GM12878 (cell line): Measurements from ENCODE around the gene SPAG16. TPM values are rescaled to one million over a fixed set of nuclear protein-coding genes. Genes with fewer than 3 reads are reported as not detected.

Experiments used
- ATAC-seq: fragments of 200-7000 bp; cut with Tn5 transposase; 3 replicates; pipeline ENCODE4 v1.9.1; 2020; ENCODE audit warnings: mild to moderate bottlenecking, moderate library complexity
- BruUV-seq: library from RNA; stranded (reverse); fragments of 400-500 nt; replicated peaks from 2 replicates; lab custom pipeline; 2021; lab: Mats Ljungman, UMichigan
- CTCF ChIA-PET: fragments of 300-600 bp; sonication (Branson Sonifier 250); formaldehyde crosslinking; extraction: SDS; loops from one replicate; lab custom pipeline; 2021; ENCODE audit warnings: inconsistent platforms; lab: Yijun Ruan, JAX
- POLR2A ChIA-PET: fragments of 350-600 bp; formaldehyde crosslinking; extraction: SDS; loops from one replicate; lab custom pipeline; 2021; ENCODE audit warnings: inconsistent platforms; lab: Charles Lee
- RAD21 ChIA-PET: fragments of 300-600 bp; sonication (Branson Sonifier 250); formaldehyde crosslinking; loops from one replicate; lab custom pipeline; 2023; ENCODE audit warnings: antibody characterized with exemption; ENCODE audit not compliant: unreplicated experiment; lab: Charles Lee
- SMC1A ChIA-PET: fragments of 300-600 bp; sonication (Branson Sonifier 250); formaldehyde crosslinking; loops from one replicate; lab custom pipeline; 2023; ENCODE audit not compliant: unreplicated experiment, uncharacterized antibody; lab: Charles Lee
- DNase-seq: peaks from one replicate; pipeline ENCODE4 v3.0.0-alpha.2; 2011; ENCODE audit warnings: low read depth, low spot score
- FAIRE-seq: peaks from 3 replicates; lab custom pipeline; 2011; peaks lifted over from hg19 to GRCh38; lab: Jason Lieb, UNC
- H2AFZ ChIP-seq: 2 replicates; pipeline ENCODE4 v1.6.0; 2011; ENCODE audit warnings: low read depth, low read length, control low read depth; ENCODE audit not compliant: control insufficient read depth
- H3K27ac ChIP-seq: 2 replicates; pipeline ENCODE4 v1.5.1; 2011; ENCODE audit warnings: control low read depth; ENCODE audit not compliant: control insufficient read depth, insufficient read depth
- H3K27me3 ChIP-seq, 2 experiments: replicated peaks in 1 of 2; 2 replicates each; pipeline versions ENCODE4 v1.6.0 to v1.6.1; 2011; ENCODE audit warnings: low read length in 1 of 2; ENCODE audit not compliant: control insufficient read depth in 2 of 2, insufficient read depth in 2 of 2
- H3K36me3 ChIP-seq, 2 experiments: 2 replicates each; pipeline ENCODE4 v1.5.1; 2011; ENCODE audit warnings: low read length in 1 of 2; ENCODE audit not compliant: control insufficient read depth in 2 of 2, insufficient read depth in 2 of 2
- H3K4me1 ChIP-seq: 2 replicates; pipeline ENCODE4 v1.6.1; 2011; ENCODE audit warnings: mild to moderate bottlenecking, low read length, moderate library complexity, mixed read lengths; ENCODE audit not compliant: control insufficient read depth, insufficient read depth
- H3K4me2 ChIP-seq: 2 replicates; pipeline ENCODE4 v1.6.0; 2011; ENCODE audit warnings: control low read depth; ENCODE audit not compliant: control insufficient read depth, insufficient read depth
- H3K4me3 ChIP-seq: fragments of 200-600 bp; sonication (generic); 2 replicates; pipeline ENCODE4 v1.5.1; 2016
- H3K79me2 ChIP-seq: 2 replicates; pipeline ENCODE4 v1.6.0; 2011; ENCODE audit warnings: low read length; ENCODE audit not compliant: control insufficient read depth, insufficient read depth
- H3K9ac ChIP-seq: 2 replicates; pipeline ENCODE4 v1.8.0; 2011; ENCODE audit warnings: low read length, control low read depth, mixed read lengths; ENCODE audit not compliant: control insufficient read depth, insufficient read depth
- H3K9me3 ChIP-seq: replicated peaks from 3 replicates; pipeline ENCODE4 v1.5.1; 2011; ENCODE audit warnings: mild to moderate bottlenecking, low read length; ENCODE audit not compliant: control insufficient read depth, insufficient read depth
- H4K20me1 ChIP-seq: 2 replicates; pipeline ENCODE4 v1.6.0; 2011; ENCODE audit not compliant: control insufficient read depth, insufficient read depth
- ASH2L ChIP-seq: fragments of 300-600, 200-600 bp; sonication (generic); IDR thresholded peaks from 2 replicates; pipeline ENCODE4 v1.6.1; 2017; ENCODE audit warnings: low read depth, mild to moderate bottlenecking, borderline replicate concordance
- CEBPB ChIP-seq, 2 experiments: fragments of 150-350 bp in 1 of 2; IDR thresholded peaks; 2 replicates each; pipeline ENCODE4 v1.6.1; 2012 to 2014; ENCODE audit warnings: low read depth in 2 of 2, low read length in 2 of 2, borderline replicate concordance in 1 of 2, inconsistent platforms in 1 of 2
- CHD4 ChIP-seq: fragments of 200-600 bp; sonication (generic); IDR thresholded peaks from 2 replicates; pipeline ENCODE4 v1.6.1; 2016; ENCODE audit warnings: mild to moderate bottlenecking
- HCFC1 ChIP-seq: fragments of 150-350 bp; IDR thresholded peaks from 2 replicates; pipeline ENCODE4 v1.6.1; 2014; ENCODE audit warnings: low read length
- POU2F2 ChIP-seq: IDR thresholded peaks from 3 replicates; pipeline ENCODE4 v1.6.1; 2011; ENCODE audit warnings: low read depth, mild to moderate bottlenecking, low read length, borderline replicate concordance
- RELA ChIP-seq: fragments of 450-650 bp; IDR thresholded peaks from 2 replicates; pipeline ENCODE4 v1.8.0; 2014; ENCODE audit warnings: borderline replicate concordance; ENCODE audit not compliant: partially characterized antibody
- SREBF1 ChIP-seq: IDR thresholded peaks from 2 replicates; pipeline ENCODE4 v1.6.1; 2012; ENCODE audit warnings: mild to moderate bottlenecking, low read length
- SRF ChIP-seq, 2 experiments: IDR thresholded peaks; 2 replicates each; pipeline ENCODE4 v1.6.1; 2011; ENCODE audit warnings: low read depth in 2 of 2, low read length in 2 of 2, mild to moderate bottlenecking in 1 of 2, moderate library complexity in 1 of 2
- TBL1XR1 ChIP-seq: IDR thresholded peaks from 2 replicates; pipeline ENCODE4 v1.6.1; 2012; ENCODE audit warnings: low read depth, low read length, improper control_type of control experiment
- in situ Hi-C: fragments of 300-500 bp; cut with MboI; formaldehyde crosslinking; loops from 9 replicates; pipeline ENCODE4 v1.14.3; 2018; ENCODE audit warnings: mixed read lengths
- intact Hi-C: fragments of 100-400 bp; cut with micrococcal nuclease; formaldehyde crosslinking; loops from one replicate; pipeline ENCODE4 v1.14.2; 2022; ENCODE audit not compliant: unreplicated experiment
- polyA plus RNA-seq, 11 experiments: library from polyadenylated mRNA; depleted of rRNA in 4 of 11; unstranded in 6 of 11; stranded (reverse) in 5 of 11; fragments of >200 nt; fragmentation: Nextera tagmentation in 4 of 11; fragmentation: Illumina TruSeq in 1 of 11; extraction: Ambion mirVana in 4 of 11; extraction: Trizol in 1 of 11; gene quantifications; 1 replicate in 1 of 11; 2 replicates in 10 of 11; pipeline versions ENCODE4 v1.2.1 to v1.2.3, GENCODE V29; 2011 to 2016; ENCODE audit warnings: inconsistent platforms in 2 of 11, missing spikeins in 2 of 11, low read depth in 1 of 11
- total RNA-seq, 4 experiments: library from RNA; depleted of rRNA in 3 of 4; stranded (reverse); fragments of >200 nt in 3 of 4; fragmentation: Illumina TruSeq in 1 of 4; extraction: Trizol in 1 of 4; gene quantifications; 2 replicates each; pipeline versions ENCODE4 v1.2.1 to v1.2.3, GENCODE V29; 2013 to 2021
- TF ChIP-seq, protein P1 (sequence below): IDR thresholded peaks from 2 replicates; pipeline ENCODE4 v1.6.1; 2012; ENCODE audit warnings: low read length, inconsistent platforms
- TF ChIP-seq, protein P2 (sequence below): fragments of 450-650 bp; IDR thresholded peaks from 2 replicates; pipeline ENCODE4 v1.6.1; 2014; ENCODE audit warnings: mild to moderate bottlenecking

The SPAG16 gene
- total and polyA plus RNA-seq, 10 of the 15 experiments (the other 5 are each of a cell fraction or from before 2014, with no cell fraction given), result 6.0 to 25.0 (median 15.2) TPM

DNA sequence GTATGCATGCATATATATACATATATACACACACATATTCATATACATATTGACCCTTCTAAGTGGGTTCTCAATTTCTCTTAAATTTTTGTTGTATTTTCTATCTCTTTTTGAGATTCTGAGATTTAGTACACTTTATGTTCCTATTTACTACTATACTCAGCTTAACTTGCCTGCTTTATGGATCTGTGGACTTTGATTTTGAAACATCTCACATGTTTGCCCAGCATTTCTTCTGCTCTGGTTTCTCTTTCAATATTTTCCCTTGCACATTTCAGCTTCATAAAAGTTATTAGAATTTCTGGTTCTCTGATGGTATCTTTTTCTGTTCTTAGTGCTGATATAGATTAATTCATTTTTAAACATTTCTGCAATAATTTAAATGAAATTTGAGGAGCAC, 380.6 kb downstream of the SPAG16 start:
- no peak overlapping the region for H3K27ac ChIP-seq
- RAD21 ChIA-PET, result no interaction called here
- no peak overlapping the region for H3K4me3 ChIP-seq
- no peak overlapping the region for H3K9ac ChIP-seq
- H3K9me3 ChIP-seq, result peaks cover 2% of the 10 kb centered on the region; the same call in 2 of the 3 replicates
- no peaks in the 10 kb centered on the region for H4K20me1 ChIP-seq
- CTCF ChIA-PET, result interaction anchor here (1.2 to 1.3 kb wide), 2 partner anchors 12 to 30 kb away, joined by 3 read pairs; no protein-coding TSS in a partner anchor
- intact Hi-C loops, result no loop called here
- no peak overlapping the region for H3K4me2 ChIP-seq
- FAIRE-seq, result no peak
- H3K27me3 ChIP-seq, result no peaks in the 10 kb centered on the region
- SMC1A ChIA-PET, result no interaction called here
- POLR2A ChIA-PET, result no interaction called here
- BruUV-seq, result no TSS peak
- ATAC-seq, result no peak
- H3K79me2 ChIP-seq, result no peaks in the 10 kb centered on the region
- no peaks in the 10 kb centered on the region for H3K36me3 ChIP-seq
- no peak for DNase-seq
- no peak overlapping the region for H2AFZ ChIP-seq
- TF ChIP-seq HCFC1 (no peak), SRF (IDR thresholded peaks at IDR 0.05; ENCODE audit: low read depth in 2 of 2, low read length in 2 of 2) (no peak), RELA (no peak), ASH2L (no peak), CEBPB (IDR thresholded peaks at IDR 0.05; ENCODE audit: borderline replicate concordance in 1 of 2, low read depth in 2 of 2, low read length in 2 of 2) (no peak), CHD4 (no peak), SREBF1 (no peak), POU2F2 (no peak), TBL1XR1 (no peak)
- TF ChIP-seq, protein P1, sequence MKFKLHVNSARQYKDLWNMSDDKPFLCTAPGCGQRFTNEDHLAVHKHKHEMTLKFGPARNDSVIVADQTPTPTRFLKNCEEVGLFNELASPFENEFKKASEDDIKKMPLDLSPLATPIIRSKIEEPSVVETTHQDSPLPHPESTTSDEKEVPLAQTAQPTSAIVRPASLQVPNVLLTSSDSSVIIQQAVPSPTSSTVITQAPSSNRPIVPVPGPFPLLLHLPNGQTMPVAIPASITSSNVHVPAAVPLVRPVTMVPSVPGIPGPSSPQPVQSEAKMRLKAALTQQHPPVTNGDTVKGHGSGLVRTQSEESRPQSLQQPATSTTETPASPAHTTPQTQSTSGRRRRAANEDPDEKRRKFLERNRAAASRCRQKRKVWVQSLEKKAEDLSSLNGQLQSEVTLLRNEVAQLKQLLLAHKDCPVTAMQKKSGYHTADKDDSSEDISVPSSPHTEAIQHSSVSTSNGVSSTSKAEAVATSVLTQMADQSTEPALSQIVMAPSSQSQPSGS, result no peak
- TF ChIP-seq, protein P2, sequence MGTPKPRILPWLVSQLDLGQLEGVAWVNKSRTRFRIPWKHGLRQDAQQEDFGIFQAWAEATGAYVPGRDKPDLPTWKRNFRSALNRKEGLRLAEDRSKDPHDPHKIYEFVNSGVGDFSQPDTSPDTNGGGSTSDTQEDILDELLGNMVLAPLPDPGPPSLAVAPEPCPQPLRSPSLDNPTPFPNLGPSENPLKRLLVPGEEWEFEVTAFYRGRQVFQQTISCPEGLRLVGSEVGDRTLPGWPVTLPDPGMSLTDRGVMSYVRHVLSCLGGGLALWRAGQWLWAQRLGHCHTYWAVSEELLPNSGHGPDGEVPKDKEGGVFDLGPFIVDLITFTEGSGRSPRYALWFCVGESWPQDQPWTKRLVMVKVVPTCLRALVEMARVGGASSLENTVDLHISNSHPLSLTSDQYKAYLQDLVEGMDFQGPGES, result no peak
- H3K4me1 ChIP-seq, result no peaks in the 10 kb centered on the region
- in situ Hi-C loops, result no loop called here
